Activated CD8-positive, alpha-beta memory T cell treated with anti-CD3 and anti-CD28 coated beads for 4 hours (primary cell): ENCODE measurements around the gene COLEC12.

Source experiments
- DNase-seq, 2 donors: peaks; one replicate each; pipeline ENCODE4 v3.0.0-alpha.2; 2020; ENCODE audit warnings: low read depth in 2 of 2

COLEC12 gene

GRCh38 chr18:362311-363290 lies 137.9 kb downstream of the COLEC12 start:
- no peak for DNase-seq

GRCh38 chr18:361941-362310 lies 138.6 kb downstream of the COLEC12 start:
- DNase-seq: no peak

- DNase-seq: no peak
Measured at GRCh38 chr18:361100-361732, 139.3 kb downstream of the COLEC12 start.

- no peak for DNase-seq
Measured at GRCh38 chr18:360676-361075, 139.8 kb downstream of the COLEC12 start.

- DNase-seq: no peak
Measured at GRCh38 chr18:356778-357177, 143.7 kb downstream of the COLEC12 start.

GRCh38 chr18:355678-356077 lies 144.8 kb downstream of the COLEC12 start:
- DNase-seq: no peak

- DNase-seq: no peak
Measured at GRCh38 chr18:354471-354870, 146.0 kb downstream of the COLEC12 start.

GRCh38 chr18:354003-354402 lies 146.5 kb downstream of the COLEC12 start:
- no peak for DNase-seq

GRCh38 chr18:352438-352837 lies 148.1 kb downstream of the COLEC12 start:
- DNase-seq: no peak

GRCh38 chr18:350953-351572 lies 149.4 kb downstream of the COLEC12 start:
- no peak for DNase-seq

- DNase-seq: no peak
Measured at GRCh38 chr18:346600-346999, 153.9 kb downstream of the COLEC12 start.

GRCh38 chr18:341102-341501 lies 159.4 kb downstream of the COLEC12 start:
- DNase-seq: no peak

- DNase-seq: no peak
Measured at GRCh38 chr18:340044-340443, 160.5 kb downstream of the COLEC12 start.

- DNase-seq: no peak
Measured at GRCh38 chr18:339200-339599, 161.3 kb downstream of the COLEC12 start.

- DNase-seq: no peak
Measured at GRCh38 chr18:336713-337112, 163.8 kb downstream of the COLEC12 start.

- no peak for DNase-seq
Measured at GRCh38 chr18:335733-336132, 164.8 kb downstream of the COLEC12 start.

- no peak for DNase-seq
Measured at GRCh38 chr18:334575-335132, 165.8 kb downstream of the COLEC12 start.

GRCh38 chr18:332721-333510 lies 167.6 kb downstream of the COLEC12 start:
- DNase-seq: no peak

- no peak for DNase-seq
Measured at GRCh38 chr18:332007-332406, 168.5 kb downstream of the COLEC12 start.

- DNase-seq: no peak
Measured at GRCh38 chr18:331221-331821, 169.2 kb downstream of the COLEC12 start.

- no peak for DNase-seq
Measured at GRCh38 chr18:328928-329327, 171.6 kb downstream of the COLEC12 start.
